ENCODE measurements around the gene CBX3.

GRCh38 chr7:26198133-26198780 lies 3.3 kb upstream of the CBX3 start:
- TF ChIP-seq, protein P1, sequence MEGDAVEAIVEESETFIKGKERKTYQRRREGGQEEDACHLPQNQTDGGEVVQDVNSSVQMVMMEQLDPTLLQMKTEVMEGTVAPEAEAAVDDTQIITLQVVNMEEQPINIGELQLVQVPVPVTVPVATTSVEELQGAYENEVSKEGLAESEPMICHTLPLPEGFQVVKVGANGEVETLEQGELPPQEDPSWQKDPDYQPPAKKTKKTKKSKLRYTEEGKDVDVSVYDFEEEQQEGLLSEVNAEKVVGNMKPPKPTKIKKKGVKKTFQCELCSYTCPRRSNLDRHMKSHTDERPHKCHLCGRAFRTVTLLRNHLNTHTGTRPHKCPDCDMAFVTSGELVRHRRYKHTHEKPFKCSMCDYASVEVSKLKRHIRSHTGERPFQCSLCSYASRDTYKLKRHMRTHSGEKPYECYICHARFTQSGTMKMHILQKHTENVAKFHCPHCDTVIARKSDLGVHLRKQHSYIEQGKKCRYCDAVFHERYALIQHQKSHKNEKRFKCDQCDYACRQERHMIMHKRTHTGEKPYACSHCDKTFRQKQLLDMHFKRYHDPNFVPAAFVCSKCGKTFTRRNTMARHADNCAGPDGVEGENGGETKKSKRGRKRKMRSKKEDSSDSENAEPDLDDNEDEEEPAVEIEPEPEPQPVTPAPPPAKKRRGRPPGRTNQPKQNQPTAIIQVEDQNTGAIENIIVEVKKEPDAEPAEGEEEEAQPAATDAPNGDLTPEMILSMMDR (IDR thresholded peaks at IDR 0.05), result peak; percentile 74
- TF ChIP-seq, protein P2, sequence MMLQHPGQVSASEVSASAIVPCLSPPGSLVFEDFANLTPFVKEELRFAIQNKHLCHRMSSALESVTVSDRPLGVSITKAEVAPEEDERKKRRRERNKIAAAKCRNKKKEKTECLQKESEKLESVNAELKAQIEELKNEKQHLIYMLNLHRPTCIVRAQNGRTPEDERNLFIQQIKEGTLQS (CRISPR knock-in tag; conservative IDR thresholded peaks at IDR 0.05), result no peak
- TF ChIP-seq, protein P3, sequence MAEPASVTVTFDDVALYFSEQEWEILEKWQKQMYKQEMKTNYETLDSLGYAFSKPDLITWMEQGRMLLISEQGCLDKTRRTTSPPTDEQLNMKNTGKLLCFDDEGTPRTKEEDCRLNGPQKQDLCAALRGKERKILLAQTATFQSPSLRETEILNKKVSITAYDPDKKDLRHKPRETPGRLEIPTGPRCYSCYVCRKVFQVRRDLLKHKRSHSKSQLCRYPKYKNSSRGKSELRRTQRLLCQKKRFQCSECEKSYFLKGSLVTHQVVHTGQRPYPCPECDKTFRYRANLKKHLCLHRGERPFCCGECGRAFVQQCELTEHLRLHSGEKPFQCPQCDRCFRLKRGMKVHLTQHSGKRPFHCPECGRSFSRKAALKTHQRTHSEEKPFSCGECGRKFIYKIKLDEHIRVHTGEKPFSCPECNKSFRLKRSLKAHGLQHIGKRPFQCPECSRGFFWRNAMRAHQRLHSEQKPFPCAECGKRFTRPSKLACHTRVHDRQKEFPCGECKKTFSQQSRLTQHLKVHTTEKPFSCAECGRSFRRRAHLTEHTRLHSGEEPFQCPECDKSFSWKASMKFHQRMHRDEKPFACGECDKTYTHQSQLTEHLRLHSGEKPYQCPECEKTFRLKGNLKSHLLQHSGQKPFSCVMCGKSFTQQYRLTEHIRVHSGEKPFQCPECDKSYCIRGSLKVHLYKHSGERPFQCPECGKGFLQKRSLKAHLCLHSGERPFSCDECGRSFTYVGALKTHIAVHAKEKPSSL (CRISPR knock-in tag; conservative IDR thresholded peaks at IDR 0.05), result no peak
- TF ChIP-seq, protein P4, sequence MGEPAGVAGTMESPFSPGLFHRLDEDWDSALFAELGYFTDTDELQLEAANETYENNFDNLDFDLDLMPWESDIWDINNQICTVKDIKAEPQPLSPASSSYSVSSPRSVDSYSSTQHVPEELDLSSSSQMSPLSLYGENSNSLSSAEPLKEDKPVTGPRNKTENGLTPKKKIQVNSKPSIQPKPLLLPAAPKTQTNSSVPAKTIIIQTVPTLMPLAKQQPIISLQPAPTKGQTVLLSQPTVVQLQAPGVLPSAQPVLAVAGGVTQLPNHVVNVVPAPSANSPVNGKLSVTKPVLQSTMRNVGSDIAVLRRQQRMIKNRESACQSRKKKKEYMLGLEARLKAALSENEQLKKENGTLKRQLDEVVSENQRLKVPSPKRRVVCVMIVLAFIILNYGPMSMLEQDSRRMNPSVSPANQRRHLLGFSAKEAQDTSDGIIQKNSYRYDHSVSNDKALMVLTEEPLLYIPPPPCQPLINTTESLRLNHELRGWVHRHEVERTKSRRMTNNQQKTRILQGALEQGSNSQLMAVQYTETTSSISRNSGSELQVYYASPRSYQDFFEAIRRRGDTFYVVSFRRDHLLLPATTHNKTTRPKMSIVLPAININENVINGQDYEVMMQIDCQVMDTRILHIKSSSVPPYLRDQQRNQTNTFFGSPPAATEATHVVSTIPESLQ (CRISPR knock-in tag; IDR thresholded peaks at IDR 0.05), result no peak
- no peak for TF ChIP-seq FOXP1 (CRISPR knock-in tag; IDR thresholded peaks at IDR 0.05; ENCODE audit: borderline replicate concordance)
- TF ChIP-seq, protein P5, sequence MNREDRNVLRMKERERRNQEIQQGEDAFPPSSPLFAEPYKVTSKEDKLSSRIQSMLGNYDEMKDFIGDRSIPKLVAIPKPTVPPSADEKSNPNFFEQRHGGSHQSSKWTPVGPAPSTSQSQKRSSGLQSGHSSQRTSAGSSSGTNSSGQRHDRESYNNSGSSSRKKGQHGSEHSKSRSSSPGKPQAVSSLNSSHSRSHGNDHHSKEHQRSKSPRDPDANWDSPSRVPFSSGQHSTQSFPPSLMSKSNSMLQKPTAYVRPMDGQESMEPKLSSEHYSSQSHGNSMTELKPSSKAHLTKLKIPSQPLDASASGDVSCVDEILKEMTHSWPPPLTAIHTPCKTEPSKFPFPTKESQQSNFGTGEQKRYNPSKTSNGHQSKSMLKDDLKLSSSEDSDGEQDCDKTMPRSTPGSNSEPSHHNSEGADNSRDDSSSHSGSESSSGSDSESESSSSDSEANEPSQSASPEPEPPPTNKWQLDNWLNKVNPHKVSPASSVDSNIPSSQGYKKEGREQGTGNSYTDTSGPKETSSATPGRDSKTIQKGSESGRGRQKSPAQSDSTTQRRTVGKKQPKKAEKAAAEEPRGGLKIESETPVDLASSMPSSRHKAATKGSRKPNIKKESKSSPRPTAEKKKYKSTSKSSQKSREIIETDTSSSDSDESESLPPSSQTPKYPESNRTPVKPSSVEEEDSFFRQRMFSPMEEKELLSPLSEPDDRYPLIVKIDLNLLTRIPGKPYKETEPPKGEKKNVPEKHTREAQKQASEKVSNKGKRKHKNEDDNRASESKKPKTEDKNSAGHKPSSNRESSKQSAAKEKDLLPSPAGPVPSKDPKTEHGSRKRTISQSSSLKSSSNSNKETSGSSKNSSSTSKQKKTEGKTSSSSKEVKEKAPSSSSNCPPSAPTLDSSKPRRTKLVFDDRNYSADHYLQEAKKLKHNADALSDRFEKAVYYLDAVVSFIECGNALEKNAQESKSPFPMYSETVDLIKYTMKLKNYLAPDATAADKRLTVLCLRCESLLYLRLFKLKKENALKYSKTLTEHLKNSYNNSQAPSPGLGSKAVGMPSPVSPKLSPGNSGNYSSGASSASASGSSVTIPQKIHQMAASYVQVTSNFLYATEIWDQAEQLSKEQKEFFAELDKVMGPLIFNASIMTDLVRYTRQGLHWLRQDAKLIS (CRISPR knock-in tag; IDR thresholded peaks at IDR 0.05; ENCODE audit: borderline replicate concordance), result no peak
- no peak for TF ChIP-seq RELA (CRISPR knock-in tag; IDR thresholded peaks at IDR 0.05; ENCODE audit: borderline replicate concordance)
- TF ChIP-seq ZNF512 (CRISPR knock-in tag; IDR thresholded peaks at IDR 0.05; ENCODE audit: borderline replicate concordance), result no peak
- TF ChIP-seq ATF1 (CRISPR knock-in tag; IDR thresholded peaks at IDR 0.05), result no peak
- TF ChIP-seq SP1 (CRISPR knock-in tag; conservative IDR thresholded peaks at IDR 0.05), result no peak
- TF ChIP-seq ARID4B (CRISPR knock-in tag; IDR thresholded peaks at IDR 0.05; ENCODE audit: borderline replicate concordance), result no peak
- no peak for TF ChIP-seq USF1 (CRISPR knock-in tag; IDR thresholded peaks at IDR 0.05)
